CD4-positive, alpha-beta T cell treated with Interleukin-17A for 4 hours (primary cell): Measurements from ENCODE around the gene PDGFD.
"Not testable (repeated sequence)": the region's sequence is repeated elsewhere in the genome, so short reads cannot be mapped to it uniquely, and the experiment has no call there.

Source experiments
- DNase-seq: peaks from one replicate; pipeline ENCODE4 v3.0.0-alpha.2; 2020; ENCODE audit warnings: mixed read lengths

PDGFD gene

DNA sequence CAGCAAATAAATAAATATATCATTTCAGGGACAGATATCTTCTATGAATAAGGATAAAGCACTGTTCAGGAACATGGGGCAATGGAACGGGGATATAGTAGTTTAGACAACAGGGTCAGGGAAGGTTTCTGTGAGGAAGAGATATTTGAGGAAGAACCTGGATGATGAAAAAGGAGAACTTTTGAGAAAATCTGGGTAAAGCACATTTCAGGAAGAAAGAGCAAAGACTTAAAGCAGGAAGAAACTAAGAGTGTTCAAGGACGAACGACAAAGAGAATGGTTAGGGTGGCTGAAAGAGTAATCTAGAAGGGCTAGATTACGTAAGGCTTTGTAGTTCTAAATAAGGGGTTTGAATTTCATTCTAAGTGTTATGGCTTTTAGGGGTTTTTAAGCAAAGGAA, 114.8 kb downstream of the PDGFD start:
- DNase-seq = no peak

DNA sequence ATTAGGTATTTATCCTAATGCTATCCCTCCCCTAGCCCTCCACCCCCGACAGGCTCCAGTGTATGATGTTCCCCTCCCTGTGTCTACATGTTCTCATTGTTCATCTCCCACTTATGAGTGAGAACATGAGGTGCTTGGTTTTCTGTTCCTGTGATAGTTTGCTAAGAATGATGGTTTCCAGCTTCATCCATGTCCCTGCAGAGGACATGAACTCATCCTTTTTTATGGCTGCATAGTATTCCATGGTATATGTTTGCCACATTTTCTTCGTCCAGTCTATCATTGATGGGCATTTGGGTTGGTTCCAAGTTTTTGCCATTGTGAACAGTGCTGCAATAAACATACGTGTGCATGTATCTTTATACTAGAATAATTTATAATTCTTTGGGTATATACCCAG, 117.1 kb downstream of the PDGFD start:
- DNase-seq = not testable (repeated sequence)

DNA sequence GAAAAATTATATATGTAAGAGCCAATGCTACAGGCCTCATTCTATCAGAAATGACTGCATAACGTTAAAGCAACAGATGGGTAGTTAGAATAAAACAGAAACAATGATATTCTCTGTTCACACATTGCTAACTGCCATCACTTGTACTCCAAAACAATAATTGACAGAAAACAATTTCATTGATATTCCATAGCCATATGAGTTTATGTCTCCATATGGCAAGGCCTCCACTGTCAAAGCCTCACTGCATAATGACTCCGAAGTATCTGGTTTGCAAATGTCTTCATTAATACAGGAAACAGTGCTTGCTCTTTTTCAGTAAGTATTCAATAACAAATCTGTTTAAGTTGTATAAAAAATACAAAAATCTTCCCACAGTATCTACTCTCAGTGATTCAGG, 117.6 kb downstream of the PDGFD start:
- DNase-seq = no peak

DNA sequence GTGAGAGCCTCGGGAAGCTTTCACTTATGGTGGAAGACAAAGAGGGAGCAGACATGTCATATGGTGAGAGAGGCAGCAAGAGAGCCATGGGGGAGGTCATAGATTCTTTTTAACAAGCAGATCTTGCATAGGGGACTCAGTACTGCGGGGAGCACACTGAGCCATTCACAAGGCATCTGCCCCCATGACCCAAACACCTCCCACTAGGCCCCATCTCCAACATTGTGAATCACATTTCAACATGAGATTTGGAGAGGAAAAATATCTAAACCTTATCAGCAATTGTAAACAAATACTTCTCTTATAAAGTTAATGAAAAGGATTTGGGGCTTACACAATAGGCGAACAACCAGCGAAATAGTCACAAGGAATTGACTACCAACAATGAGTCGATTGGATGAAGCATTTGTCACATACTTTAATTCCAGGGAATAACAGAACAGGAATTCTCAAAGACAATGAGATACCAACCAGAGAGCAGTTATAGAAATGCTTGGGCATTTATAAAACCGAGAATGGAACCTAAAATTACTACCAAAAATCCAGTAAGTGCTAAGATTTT, 120.2 kb downstream of the PDGFD start:
- no peak for DNase-seq

DNA sequence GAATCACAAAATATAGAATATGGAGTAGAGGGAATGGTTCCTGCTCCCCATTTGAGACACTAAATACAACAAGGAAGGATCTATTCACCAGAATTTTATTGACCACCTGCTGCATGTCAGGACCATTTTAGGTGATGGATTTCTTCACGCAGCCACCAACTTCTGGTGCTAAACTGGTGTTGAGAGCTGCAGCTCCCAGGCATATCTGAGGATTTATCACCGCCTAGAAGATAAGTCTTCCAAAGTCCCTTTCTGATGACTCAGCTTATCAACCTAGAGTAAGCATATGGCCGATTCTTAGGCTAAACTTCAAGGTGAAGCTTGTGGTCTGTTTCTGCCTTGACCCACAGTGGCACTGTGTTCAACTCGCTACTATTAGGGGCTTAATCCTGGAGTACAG, 120.8 kb downstream of the PDGFD start:
- no peak for DNase-seq

DNA sequence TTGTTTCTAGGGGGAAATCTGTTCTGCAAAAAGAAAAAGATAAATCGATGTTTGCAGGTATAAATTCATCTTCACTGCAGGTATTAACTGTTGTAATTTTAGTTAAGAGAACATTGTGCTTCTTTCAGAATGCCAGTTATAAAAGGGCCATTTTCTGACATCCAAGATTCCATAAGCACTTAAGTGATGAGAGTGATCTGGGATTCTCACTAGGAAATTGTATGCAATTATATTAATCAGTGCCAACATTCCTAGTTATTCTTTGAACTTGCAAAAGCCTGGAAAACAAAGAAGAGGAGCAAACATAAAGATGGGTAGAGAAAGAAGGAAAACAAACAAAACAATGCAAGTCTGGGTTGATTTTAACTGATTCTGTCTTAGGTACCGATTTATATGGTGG, 122.2 kb downstream of the PDGFD start:
- DNase-seq = no peak

DNA sequence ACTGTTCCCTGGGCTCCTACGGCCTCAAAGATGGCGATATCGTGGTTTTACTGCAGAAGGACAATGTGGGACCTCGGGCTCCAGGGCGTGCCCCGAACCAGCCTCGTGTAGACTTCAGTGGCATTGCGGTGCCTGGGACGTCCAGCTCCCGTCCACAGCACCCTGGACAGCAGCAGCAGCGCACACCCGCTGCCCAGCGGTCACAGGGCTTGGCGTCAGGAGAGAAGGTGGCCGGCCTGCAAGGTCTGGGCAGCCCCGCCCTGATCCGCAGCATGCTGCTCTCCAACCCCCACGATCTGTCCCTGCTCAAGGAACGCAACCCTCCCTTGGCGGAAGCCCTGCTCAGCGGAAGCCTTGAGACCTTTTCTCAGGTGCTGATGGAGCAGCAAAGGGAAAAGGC, 127.0 kb downstream of the PDGFD start:
- no peak for DNase-seq

DNA sequence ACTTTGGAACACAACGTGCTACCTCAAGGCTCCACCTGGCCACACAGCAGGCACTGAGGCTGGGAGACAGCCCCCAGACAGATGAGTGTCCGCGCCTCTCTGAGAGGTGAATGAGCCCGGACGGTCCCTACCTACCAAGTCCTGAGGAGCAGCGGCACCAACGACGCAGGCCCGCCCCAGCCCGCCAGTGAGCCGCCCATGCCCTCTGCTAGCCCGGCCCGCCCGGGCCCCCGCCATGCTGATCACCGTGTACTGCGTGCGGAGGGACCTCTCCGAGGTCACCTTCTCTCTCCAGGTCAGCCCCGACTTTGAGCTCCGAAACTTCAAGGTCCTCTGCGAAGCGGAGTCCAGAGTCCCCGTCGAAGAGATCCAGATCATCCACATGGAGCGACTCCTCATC, 127.4 kb downstream of the PDGFD start, which contains the start of gene DDI1:
TSS of gene DDI1 (plus strand) at position 53 of the 400 bp plus-strand sequence. CDS start at position 236, 183 bp downstream.
- no peak for DNase-seq

DNA sequence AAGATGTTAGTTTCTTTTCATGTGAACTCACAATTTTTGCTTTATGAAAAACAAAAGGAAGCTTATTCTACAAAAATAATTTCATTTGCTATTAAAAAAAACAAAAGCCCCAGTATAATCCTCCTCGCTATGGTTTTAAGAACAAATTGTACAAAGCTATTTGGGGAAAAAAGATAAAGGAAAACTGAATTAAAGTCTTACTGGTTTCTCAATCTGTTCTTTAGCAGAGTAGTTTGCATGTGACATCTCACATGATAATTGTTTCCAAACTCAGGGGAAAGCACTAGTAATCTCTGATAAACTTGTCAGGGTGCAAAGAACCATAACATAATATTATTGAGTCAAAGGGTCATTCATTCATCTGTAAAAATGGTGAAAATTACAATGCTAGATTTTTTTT, 130.4 kb downstream of the PDGFD start:
- DNase-seq = no peak

DNA sequence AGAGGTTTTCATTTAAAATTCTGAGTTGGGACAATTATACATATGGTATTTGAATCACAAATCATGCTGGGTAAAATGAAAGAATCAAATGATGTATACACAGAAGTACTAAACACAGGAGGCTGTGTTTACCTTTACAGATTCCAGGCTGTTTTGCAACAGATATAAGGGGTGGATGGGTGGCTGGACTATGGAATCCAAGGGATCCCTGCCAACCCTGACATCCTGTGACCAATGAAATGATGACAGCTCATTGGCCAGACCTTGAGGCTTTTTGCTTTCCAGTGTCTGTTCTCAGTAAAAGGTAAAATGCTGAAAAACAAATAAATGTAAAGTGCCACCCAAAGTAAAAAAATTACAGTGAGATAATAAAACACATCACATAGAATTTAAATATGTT, 130.8 kb downstream of the PDGFD start:
- DNase-seq = no peak

DNA sequence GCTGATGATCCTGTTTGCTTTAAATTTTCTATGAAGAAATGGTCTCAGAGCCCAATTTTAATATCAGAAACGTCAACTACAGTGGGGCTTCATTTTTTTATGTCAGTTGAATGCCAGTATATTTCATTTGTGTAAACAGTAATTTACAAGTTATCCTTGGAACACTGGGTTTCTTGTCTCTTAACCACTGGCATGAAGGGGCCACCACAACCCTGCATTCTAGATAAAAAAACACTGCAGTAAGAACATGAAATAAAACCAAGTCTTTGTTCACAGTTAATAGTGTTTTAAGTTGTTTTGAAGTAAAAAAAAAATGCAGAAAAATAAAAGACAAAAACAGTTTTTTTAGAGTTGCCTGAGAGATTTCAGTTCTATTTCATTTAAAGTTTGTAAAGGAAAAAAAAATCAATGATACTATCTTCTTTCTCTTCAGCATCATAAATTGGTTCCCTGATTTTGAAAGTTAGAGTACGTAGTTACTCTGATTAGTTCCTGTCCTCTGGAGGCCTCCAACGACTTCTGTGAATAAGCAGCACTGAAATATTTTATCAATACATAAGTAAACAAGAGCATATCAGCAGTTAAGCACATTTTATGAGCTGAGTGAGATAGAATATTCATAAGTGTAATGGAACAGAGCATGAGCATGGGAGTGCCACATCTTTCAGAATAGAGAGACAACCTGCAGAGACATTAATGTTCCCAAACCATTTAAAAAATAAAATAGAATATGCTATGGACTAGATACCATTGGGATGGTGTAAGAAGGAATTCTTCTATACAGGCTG, 135.3 kb downstream of the PDGFD start:
- no peak for DNase-seq

DNA sequence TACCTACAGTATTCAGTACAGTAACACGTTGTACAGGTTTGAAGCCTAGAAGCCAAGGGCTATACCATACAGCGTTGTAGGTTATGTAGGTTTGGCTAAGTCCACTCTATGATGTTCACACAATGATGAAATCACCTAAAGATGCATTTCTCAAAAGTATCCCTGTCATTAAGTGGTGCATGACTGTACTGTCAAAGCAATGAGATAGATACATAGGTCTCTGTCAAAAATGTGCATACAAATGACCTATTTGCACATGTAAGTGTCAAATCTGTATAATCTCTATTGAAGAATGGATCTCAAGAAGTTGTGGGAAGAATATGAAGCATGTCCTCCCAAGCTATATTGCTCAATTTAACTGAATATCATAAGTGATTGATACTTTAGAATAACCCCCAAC, 139.4 kb downstream of the PDGFD start:
- no peak for DNase-seq

DNA sequence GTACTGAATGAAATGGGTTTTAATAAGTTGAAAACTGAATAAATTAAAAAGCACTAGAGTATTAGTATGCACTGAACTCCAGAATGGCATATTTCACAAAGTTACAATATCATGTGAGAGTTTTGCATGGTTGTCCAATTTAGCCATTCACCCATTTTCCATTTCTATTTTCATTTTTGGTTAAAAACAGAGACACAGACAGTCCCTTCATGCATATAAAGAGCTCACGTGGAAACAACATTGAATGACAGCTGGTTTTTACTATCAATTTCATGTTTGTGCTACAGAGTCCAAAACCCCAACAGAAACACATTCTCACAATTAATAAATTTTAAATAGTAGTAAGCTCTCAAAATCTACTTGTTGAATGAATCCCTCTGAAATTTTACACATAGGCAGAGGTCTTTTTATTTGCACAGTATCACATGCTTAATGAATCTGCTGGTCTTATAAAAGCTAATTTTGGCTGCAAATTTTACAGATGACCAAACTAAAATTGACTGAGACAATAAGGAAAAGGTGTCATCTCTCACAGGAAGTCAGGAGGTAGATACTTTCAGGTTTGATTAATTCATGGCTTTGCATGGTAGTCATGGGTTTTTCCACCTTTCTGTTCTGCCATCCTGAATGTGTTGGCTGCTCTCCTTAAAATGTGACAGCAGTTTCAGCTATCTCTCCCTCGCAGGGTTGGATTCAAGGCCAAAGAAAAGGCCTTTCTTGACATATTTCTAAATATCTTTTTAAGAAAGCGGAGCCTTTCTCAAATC, 148.1 kb downstream of the PDGFD start:
- no peak for DNase-seq

DNA sequence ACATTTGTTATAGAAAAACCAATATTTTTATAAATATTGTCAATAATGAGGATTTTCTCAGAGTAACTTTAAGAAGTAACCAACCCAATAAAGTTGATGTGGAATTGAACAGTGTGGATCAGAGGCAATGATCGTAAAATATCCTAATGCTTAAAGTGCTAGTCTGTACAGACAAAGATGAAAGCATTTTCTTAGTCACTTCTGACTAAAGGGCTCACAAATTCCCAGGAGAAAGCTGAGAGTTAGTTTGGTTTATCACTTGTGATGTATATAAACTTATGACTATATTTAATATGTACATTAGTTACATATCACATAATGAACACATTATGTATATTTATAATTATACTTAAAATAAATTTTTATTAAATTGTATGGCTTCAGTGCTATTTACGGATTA, 152.9 kb downstream of the PDGFD start:
- no peak for DNase-seq

DNA sequence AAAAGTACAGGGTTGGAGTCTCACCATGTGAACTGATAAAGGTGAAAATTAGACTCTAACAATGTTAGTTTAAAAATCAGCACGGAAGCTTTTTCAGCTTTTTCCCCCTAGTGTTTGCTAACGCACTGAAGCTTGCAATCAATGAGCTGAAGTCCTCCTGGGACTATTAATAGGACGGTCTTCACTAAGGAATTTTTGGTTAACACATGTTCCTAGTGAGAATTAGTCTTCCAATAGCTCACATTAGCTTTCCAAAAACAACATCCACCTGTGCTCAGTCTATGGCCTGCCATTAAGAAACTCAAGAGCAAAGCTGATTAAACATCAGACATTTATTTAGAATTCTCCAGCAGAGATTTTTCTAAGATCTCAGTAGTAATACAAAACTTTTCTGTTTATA, 154.2 kb downstream of the PDGFD start:
- no peak for DNase-seq

DNA sequence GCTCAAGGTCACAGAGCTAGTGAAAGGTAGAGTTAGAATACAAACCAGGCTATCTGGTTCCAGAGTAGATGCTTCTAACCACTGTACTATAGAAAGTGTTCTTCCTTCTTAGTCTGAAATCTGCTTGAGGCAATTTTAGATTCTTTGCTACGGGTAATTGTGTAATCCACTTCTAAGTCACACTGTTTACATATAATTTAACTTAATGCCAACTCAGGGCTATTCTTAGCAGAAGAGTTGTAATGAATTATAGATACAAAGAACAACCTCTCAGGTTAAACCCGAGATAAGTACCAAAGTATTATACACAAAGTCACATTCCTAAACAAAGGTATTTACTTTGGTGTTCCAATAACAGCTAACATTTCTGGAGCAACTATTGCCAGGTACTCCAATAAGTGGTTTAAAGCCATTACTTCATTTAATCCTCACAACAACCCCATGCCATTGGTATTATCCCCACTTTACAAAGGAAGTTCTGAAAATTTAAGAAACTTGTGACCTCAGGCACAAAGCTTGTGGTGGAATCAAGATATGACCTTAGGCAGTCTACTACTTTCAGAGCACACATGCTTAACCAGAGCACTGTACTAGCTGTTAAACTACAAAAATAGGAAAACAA, 158.6 kb downstream of the PDGFD start:
- no peak for DNase-seq

DNA sequence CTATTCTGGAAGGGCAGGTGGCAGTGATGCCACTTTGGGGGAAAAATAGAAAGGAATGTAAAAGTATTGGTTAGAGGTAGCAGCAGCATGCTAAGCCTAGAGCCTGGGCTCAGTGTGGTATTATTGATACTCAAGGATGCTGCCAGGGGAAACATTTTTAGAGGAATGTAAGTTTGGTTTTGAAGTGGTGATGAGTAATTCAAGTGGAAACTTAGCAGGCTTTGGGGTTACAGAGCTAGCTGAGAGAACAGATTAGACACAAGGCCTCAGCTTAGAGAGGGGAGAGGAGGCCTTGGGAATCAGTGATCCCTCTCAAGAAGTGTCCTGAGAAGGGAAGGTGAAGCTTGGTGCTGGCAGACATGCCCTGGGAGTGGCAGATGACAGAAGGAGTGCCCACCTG, 160.5 kb downstream of the PDGFD start:
- DNase-seq = no peak

DNA sequence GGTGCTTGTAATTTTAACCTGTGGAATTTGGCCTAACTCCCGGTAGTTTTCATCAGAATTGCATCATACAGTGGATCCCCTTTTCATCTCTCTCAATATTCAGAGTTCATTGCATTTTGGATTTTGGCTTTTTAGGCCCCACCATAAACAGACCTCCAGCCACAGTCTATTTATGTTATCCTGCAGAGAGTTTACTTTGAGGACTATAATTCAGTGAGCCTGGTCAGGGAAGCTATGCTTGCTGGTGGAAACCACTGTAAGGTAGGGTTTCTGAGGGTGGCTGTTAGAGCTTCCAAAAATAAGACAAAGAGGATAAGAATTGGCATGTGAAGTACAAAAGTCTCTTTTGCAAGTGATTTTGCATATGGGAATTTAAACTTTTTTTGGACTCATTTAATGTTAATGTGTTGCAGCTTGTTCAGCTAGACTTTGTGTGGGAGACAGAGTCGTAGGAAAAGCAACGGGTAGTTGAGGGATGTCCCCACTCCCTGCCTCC, 162.3 kb downstream of the PDGFD start:
- no peak for DNase-seq

DNA sequence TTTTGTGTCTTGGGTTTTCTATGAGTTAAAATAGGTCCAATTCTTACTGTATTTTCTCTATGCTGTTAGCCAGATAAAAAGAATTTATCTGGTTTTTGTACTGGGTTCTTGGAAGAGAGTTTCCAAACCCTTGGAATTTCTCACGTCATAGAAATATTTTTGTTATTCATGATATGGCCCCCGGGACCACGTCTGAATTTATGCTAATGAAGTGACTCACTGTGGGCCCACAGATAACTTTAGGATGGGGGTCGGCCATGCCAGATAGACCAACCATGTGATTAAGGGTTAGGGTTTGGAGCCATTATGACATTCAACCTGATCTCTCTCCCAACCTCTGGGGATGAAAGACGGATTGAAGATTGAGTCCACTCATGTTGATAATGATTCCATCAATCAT, 163.1 kb downstream of the PDGFD start:
- DNase-seq = no peak

DNA sequence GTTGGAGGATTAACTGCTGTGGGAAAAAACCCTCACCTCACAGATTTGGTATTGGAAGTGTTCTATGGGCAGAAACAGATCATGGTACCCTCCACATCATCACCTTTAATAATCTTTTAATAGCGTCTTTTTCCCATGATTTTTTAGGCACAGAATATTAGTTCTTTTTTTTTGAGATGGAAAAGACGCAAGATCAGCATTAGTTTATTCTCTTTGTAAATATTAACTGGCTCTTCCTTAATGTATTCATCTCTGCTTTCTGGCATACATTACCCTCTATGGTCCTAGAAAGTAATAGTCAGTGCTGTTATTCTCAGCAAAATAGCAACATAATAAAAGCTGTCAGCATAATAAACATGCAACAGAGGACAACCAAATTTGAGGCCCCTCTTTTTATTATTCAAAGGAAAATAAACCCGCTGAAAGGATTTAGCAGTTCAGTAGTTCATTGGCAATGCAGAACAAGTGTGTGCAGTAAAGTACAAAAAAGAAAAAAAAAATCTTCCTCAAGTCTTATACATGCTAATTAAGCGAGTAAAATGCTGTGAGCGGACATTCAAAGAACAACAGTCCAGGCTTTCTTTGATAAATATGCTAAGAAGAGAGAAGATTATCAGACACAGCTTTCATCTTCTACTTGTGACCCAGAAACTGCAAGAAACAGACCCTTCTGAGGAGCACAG, 165.0 kb downstream of the PDGFD start:
- no peak for DNase-seq

DNA sequence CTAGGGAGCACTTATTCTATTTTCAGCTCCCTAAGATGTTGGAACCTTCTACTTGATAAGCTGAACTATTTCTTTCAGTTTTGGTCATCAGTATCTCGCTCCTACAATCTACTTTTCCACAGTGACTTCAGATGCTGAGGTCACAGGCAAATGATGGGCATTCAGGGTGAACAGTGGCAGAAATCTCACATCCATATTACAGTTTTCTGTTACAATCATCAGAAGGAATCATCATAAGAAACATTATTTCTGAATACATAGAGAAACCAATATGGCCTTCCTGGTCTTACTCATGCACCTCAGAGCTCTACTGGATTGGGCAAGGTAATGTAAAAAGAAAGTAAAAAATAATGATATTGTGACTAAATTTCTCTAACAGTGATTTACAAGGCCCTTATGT, 166.9 kb downstream of the PDGFD start:
- DNase-seq = no peak

DNA sequence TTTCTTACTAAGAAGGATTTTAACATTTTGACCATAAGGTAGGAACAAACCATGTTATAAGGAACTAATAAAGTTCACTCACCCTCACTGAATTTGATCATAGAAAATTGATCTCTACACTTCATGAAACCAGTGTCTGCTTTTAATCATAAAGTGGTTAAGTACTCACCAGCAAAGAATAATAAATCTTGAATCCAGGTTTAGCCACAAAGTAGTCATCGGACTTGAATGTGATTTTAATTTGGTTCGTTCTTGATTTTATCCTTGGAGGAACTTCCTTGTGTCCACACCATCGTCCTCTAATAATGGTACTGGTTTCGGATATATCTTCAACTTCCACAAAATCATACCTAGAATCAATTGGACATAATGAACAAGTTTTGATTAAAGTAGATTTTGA, 168.1 kb downstream of the PDGFD start:
- no peak for DNase-seq

DNA sequence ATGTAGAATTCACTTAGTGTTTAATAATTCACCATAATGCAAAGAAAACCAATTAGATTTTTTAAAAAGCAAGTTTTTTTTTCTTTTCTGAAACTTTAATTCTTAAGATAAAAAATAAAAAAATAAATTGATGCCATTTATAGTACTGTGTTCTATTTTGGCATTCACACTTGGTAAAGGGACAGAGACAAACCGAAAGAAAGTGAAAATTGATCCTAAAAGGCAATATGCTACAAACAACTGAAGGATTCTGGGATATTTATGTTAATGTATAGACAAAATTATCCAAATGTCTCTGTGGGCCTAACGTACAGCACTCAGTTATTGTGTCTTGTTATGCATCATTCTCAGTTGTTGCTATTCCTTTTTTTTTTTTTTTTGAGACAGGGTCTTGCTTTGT, 169.4 kb downstream of the PDGFD start:
- no peak for DNase-seq
